Neural cell (in vitro differentiated cells): ENCODE measurements around the gene POU2F3. TPM values are rescaled to one million over a fixed set of nuclear protein-coding genes. Genes with fewer than 3 reads are reported as not detected.

Experiments used
- H2AFZ ChIP-seq: fragments of 200-600, 300-800 bp; sonication (generic), shearing (Covaris generic); 2 replicates; pipeline ENCODE4 v1.6.0; 2014; ENCODE audit warnings: low read depth, mild to moderate bottlenecking, antibody characterized with exemption, low read length, moderate library complexity
- H3F3A ChIP-seq: fragments of 200-600 bp; shearing (Covaris generic); 2 replicates; pipeline ENCODE4 v1.6.1; 2016; ENCODE audit warnings: mild to moderate bottlenecking, moderate library complexity, mixed read lengths, antibody characterized with exemption, low read length; ENCODE audit not compliant: insufficient read depth, poor library complexity, severe bottlenecking
- H3K27ac ChIP-seq: fragments of 200-600, 300-800 bp; sonication (generic), shearing (Covaris generic); 2 replicates; pipeline ENCODE4 v1.5.1; 2014; ENCODE audit warnings: mild to moderate bottlenecking, low read length, moderate library complexity
- H3K27me3 ChIP-seq: fragments of 300-800, 200-600 bp; sonication (generic), shearing (Covaris generic); 2 replicates; pipeline ENCODE4 v1.6.0; 2014; ENCODE audit warnings: mild to moderate bottlenecking, low read depth, low read length, moderate library complexity; ENCODE audit not compliant: insufficient read depth
- H3K36me3 ChIP-seq: fragments of 300-800, 200-600 bp; sonication (generic), shearing (Covaris generic); 2 replicates; pipeline ENCODE4 v1.5.1; 2014; ENCODE audit warnings: mild to moderate bottlenecking, antibody characterized with exemption, low read length, moderate library complexity; ENCODE audit not compliant: insufficient read depth
- H3K4me2 ChIP-seq: fragments of 300-800, 200-600 bp; sonication (generic), shearing (Covaris generic); 2 replicates; pipeline ENCODE4 v1.6.0; 2014; ENCODE audit warnings: mild to moderate bottlenecking, low read length
- H3K4me3 ChIP-seq: fragments of 300-800, 200-600 bp; sonication (generic), shearing (Covaris generic); 2 replicates; pipeline ENCODE4 v1.5.1; 2014; ENCODE audit warnings: mild to moderate bottlenecking, low read length, moderate library complexity
- H3K79me2 ChIP-seq: fragments of 200-600 bp; shearing (Covaris generic); replicated peaks from 2 replicates; pipeline ENCODE4 v1.6.0; 2014; ENCODE audit warnings: mild to moderate bottlenecking, low read length, moderate library complexity; ENCODE audit not compliant: insufficient read depth
- H3K9ac ChIP-seq: fragments of 300-800, 200-600 bp; sonication (generic), shearing (Covaris generic); 2 replicates; pipeline ENCODE4 v1.6.1; 2016; ENCODE audit warnings: mild to moderate bottlenecking, low read length, mixed read lengths
- H3K9me2 ChIP-seq: fragments of 200-600 bp; shearing (Covaris generic); 2 replicates; pipeline ENCODE4 v1.6.1; 2016; ENCODE audit warnings: mild to moderate bottlenecking, low read length, mixed read lengths; ENCODE audit not compliant: insufficient read depth
- H3K9me3 ChIP-seq: fragments of 200-600, 300-800 bp; sonication (generic), shearing (Covaris generic); 2 replicates; pipeline ENCODE4 v1.6.1; 2016; ENCODE audit warnings: mild to moderate bottlenecking, mixed run types, low read length, moderate library complexity, mixed read lengths
- H4K20me1 ChIP-seq: fragments of 200-600 bp; shearing (Covaris generic); 2 replicates; pipeline ENCODE4 v1.6.1; 2016; ENCODE audit warnings: mild to moderate bottlenecking, mixed run types; ENCODE audit not compliant: insufficient read depth
- EP300 ChIP-seq: fragments of 450-650 bp; conservative IDR thresholded peaks from 2 replicates; pipeline ENCODE4 v1.6.1; 2014; ENCODE audit warnings: antibody characterized with exemption, mild to moderate bottlenecking, moderate library complexity; ENCODE audit not compliant: poor library complexity, severe bottlenecking
- EZH2 ChIP-seq: fragments of 200-600, 300-800 bp; shearing (Covaris generic), sonication (generic); IDR thresholded peaks from 2 replicates; pipeline ENCODE4 v1.6.1; 2014; ENCODE audit warnings: antibody characterized with exemption, low read length, borderline replicate concordance, mild to moderate bottlenecking; ENCODE audit not compliant: insufficient read depth, poor library complexity, severe bottlenecking
- MXI1 ChIP-seq: fragments of 450-650 bp; conservative IDR thresholded peaks from 2 replicates; pipeline ENCODE4 v1.6.1; 2014; ENCODE audit warnings: antibody characterized with exemption, mild to moderate bottlenecking; ENCODE audit not compliant: poor library complexity, severe bottlenecking
- POLR2AphosphoS5 ChIP-seq: IDR thresholded peaks from 2 replicates; pipeline ENCODE4 v1.6.1; 2012
- RAD21 ChIP-seq: fragments of 450-650 bp; conservative IDR thresholded peaks from 2 replicates; pipeline ENCODE4 v1.6.1; 2014; ENCODE audit warnings: antibody characterized with exemption, mild to moderate bottlenecking, moderate library complexity
- SMC3 ChIP-seq: fragments of 450-650 bp; conservative IDR thresholded peaks from 2 replicates; pipeline ENCODE4 v1.6.1; 2014; ENCODE audit warnings: antibody characterized with exemption, mild to moderate bottlenecking, moderate library complexity; ENCODE audit not compliant: poor library complexity
- TAF1 ChIP-seq: IDR thresholded peaks from 2 replicates; pipeline ENCODE4 v1.6.1; 2012; ENCODE audit warnings: low read depth
- polyA plus RNA-seq: library from polyadenylated mRNA; depleted of rRNA; stranded (reverse); fragments of >200 nt; gene quantifications from 2 replicates; pipeline ENCODE4 v1.2.3, GENCODE V29; 2014
- TF ChIP-seq, protein P1 (sequence below): IDR thresholded peaks from 2 replicates; pipeline ENCODE4 v1.6.1; 2012; ENCODE audit warnings: borderline replicate concordance
- TF ChIP-seq, protein P2 (sequence below): fragments of 450-650 bp; IDR thresholded peaks from 2 replicates; pipeline ENCODE4 v1.5.1; 2014; ENCODE audit warnings: antibody characterized with exemption, mild to moderate bottlenecking, moderate library complexity; ENCODE audit not compliant: poor library complexity, severe bottlenecking

POU2F3 gene
- polyA plus RNA-seq, 1 donor from 2014 or later: not detected

DNA sequence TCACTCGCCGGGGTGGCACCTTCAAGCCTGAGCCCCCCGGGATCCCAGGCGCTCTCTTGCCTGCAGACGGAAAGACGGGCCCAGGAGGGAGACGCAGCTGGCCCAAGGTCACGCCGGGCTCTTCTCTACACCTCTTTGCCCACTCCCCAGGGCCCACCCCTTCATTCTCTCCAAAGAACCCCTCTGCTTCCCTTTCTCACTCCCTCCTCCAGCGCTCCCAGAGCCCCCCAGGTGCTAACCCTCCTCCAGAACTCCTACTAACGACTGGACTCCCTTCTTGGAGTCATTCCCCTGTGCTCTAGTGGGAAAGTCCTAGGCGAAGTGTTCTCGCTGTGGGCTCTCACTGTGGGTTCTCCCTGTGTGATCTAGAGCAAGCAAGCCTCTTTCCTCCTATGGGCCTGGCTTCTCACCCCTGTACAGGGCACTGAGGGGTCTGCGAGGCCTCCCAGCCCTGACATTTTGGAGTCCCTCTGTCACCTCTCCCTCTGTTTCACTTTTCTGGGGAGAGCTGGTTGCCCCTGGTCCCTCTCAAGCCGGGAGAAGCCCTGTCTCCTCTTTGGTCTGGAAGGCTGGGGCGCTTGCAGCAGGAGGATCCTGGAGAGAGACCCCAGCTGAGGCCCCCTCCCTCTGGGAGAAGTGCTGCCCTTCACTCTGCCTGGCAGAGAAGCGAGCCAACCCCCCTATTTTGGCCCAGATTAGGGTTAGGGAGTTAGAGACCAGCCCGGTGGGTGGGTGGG lies 28.2 kb upstream of the POU2F3 start:
- no peaks in the 10 kb centered on the region for H3K9me3 ChIP-seq
- no peaks in the 10 kb centered on the region for H3K79me2 ChIP-seq
- H2AFZ ChIP-seq: no peak overlapping the region
- H3K36me3 ChIP-seq: no peaks in the 10 kb centered on the region
- H3F3A ChIP-seq: no peaks in the 10 kb centered on the region
- H3K9ac ChIP-seq: no peak overlapping the region
- H3K27me3 ChIP-seq: peaks cover 32% of the 10 kb centered on the region
- no peak overlapping the region for H3K4me2 ChIP-seq
- H3K4me3 ChIP-seq: peak overlapping the region; percentile 59
- TF ChIP-seq, protein P1, sequence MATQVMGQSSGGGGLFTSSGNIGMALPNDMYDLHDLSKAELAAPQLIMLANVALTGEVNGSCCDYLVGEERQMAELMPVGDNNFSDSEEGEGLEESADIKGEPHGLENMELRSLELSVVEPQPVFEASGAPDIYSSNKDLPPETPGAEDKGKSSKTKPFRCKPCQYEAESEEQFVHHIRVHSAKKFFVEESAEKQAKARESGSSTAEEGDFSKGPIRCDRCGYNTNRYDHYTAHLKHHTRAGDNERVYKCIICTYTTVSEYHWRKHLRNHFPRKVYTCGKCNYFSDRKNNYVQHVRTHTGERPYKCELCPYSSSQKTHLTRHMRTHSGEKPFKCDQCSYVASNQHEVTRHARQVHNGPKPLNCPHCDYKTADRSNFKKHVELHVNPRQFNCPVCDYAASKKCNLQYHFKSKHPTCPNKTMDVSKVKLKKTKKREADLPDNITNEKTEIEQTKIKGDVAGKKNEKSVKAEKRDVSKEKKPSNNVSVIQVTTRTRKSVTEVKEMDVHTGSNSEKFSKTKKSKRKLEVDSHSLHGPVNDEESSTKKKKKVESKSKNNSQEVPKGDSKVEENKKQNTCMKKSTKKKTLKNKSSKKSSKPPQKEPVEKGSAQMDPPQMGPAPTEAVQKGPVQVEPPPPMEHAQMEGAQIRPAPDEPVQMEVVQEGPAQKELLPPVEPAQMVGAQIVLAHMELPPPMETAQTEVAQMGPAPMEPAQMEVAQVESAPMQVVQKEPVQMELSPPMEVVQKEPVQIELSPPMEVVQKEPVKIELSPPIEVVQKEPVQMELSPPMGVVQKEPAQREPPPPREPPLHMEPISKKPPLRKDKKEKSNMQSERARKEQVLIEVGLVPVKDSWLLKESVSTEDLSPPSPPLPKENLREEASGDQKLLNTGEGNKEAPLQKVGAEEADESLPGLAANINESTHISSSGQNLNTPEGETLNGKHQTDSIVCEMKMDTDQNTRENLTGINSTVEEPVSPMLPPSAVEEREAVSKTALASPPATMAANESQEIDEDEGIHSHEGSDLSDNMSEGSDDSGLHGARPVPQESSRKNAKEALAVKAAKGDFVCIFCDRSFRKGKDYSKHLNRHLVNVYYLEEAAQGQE: no peak
- TF ChIP-seq MXI1 (no peak), EP300 (no peak), SMC3 (no peak), EZH2 (no peak), TAF1 (no peak), RAD21 (no peak), POLR2AphosphoS5 (no peak)
- TF ChIP-seq, protein P2, sequence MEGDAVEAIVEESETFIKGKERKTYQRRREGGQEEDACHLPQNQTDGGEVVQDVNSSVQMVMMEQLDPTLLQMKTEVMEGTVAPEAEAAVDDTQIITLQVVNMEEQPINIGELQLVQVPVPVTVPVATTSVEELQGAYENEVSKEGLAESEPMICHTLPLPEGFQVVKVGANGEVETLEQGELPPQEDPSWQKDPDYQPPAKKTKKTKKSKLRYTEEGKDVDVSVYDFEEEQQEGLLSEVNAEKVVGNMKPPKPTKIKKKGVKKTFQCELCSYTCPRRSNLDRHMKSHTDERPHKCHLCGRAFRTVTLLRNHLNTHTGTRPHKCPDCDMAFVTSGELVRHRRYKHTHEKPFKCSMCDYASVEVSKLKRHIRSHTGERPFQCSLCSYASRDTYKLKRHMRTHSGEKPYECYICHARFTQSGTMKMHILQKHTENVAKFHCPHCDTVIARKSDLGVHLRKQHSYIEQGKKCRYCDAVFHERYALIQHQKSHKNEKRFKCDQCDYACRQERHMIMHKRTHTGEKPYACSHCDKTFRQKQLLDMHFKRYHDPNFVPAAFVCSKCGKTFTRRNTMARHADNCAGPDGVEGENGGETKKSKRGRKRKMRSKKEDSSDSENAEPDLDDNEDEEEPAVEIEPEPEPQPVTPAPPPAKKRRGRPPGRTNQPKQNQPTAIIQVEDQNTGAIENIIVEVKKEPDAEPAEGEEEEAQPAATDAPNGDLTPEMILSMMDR: no peak
- no peak overlapping the region for H3K27ac ChIP-seq
- H3K9me2 ChIP-seq: no peaks in the 10 kb centered on the region
- H4K20me1 ChIP-seq: no peaks in the 10 kb centered on the region

DNA sequence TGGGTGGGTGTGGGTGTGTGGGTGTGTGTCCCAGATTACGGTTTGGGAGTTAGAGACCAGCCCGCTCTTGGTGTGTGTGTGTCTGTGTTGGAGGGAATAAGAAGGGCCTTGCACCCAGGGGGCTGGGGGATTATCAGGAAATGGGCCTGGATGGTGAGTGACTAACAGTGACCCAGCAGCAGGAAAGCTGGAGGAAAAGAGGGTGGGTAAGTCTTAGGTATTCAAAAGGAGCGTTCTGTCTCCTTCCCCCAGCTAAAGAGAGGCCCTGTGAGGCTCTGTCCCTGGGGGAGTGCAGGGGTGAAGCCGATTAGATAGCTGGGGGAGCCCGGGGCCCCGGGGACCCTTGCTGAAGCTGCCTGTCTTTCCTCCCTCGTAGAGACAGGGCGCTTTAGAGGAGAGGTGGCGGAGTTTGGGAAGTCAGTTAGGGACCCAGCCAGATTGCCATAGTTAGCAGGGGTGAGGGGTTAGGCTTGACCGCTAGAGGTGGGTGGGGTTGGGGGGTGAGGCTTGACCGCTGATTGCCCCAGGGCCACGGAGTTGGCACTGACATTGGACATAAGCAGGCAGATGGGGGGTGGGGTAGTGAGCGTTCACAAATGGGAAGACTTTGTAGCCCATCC lies 27.6 kb upstream of the POU2F3 start:
- no peak overlapping the region for H3K4me2 ChIP-seq
- H3K9me2 ChIP-seq: no peaks in the 10 kb centered on the region
- no peak overlapping the region for H3K4me3 ChIP-seq
- peaks cover 32% of the 10 kb centered on the region for H3K27me3 ChIP-seq
- H3K9ac ChIP-seq: no peak overlapping the region
- TF ChIP-seq POLR2AphosphoS5: no peak
- TF ChIP-seq MXI1: no peak
- no peak for TF ChIP-seq EP300
- TF ChIP-seq EZH2: no peak
- TF ChIP-seq, protein P1: no peak
- no peak for TF ChIP-seq SMC3
- no peak for TF ChIP-seq TAF1
- H4K20me1 ChIP-seq: no peaks in the 10 kb centered on the region
- no peaks in the 10 kb centered on the region for H3K9me3 ChIP-seq
- H3F3A ChIP-seq: no peaks in the 10 kb centered on the region
- no peak overlapping the region for H2AFZ ChIP-seq
- no peaks in the 10 kb centered on the region for H3K79me2 ChIP-seq
- H3K27ac ChIP-seq: no peak overlapping the region
- no peaks in the 10 kb centered on the region for H3K36me3 ChIP-seq
